HepG2 (cell line): ENCODE measurements around the gene TOR4A. TPM values are rescaled to one million over a fixed set of nuclear protein-coding genes. Genes with fewer than 3 reads are reported as not detected.
A peak's percentile ranks its signal among the peaks of the same experiment; 100 is the strongest.

ENCODE experiments used
- ATAC-seq: fragments of 200-7000 bp; cut with Tn5 transposase; 3 replicates; pipeline ENCODE4 v1.9.1; 2020; ENCODE audit warnings: mild to moderate bottlenecking, moderate library complexity
- BruUV-seq: library from RNA; stranded (reverse); fragments of 400-500 nt; replicated peaks from 2 replicates; lab custom pipeline; 2021; lab: Mats Ljungman, UMichigan
- CTCF ChIA-PET: fragments of 300-600 bp; formaldehyde crosslinking; extraction: SDS; loops from one replicate; lab custom pipeline; 2021; ENCODE audit warnings: low total read pairs, inconsistent platforms, low intra/inter-chr PET ratio; lab: Yijun Ruan, JAX
- POLR2A ChIA-PET: fragments of 350-600 bp; sonication (Branson Sonifier 250); formaldehyde crosslinking; loops from one replicate; lab custom pipeline; 2020; ENCODE audit warnings: antibody characterized with exemption, inconsistent platforms; lab: Yijun Ruan, JAX
- DNase-seq: peaks from one replicate; pipeline ENCODE4 v3.0.0-alpha.2; 2015; ENCODE audit warnings: low spot score
- FAIRE-seq: peaks from 3 replicates; lab custom pipeline; 2011; peaks lifted over from hg19 to GRCh38; lab: Jason Lieb, UNC
- H2AFZ ChIP-seq: one replicate; pipeline ENCODE4 v1.6.1; 2011; ENCODE audit warnings: low read length, inconsistent platforms
- H3K27ac ChIP-seq: fragments of 300-600 bp; 3 replicates; pipeline ENCODE4 v1.8.0; 2011; ENCODE audit warnings: mixed run types, mild to moderate bottlenecking, mixed read lengths, low read length, inconsistent platforms; ENCODE audit not compliant: insufficient read depth; ENCODE audit errors: extremely low read length
- H3K27me3 ChIP-seq, 2 experiments: fragments of 200-600 bp in 1 of 2; 2 replicates in 1 of 2; 3 replicates in 1 of 2; pipeline versions ENCODE4 v1.6.0 to v1.8.0; 2011; ENCODE audit warnings: low read length in 2 of 2, mild to moderate bottlenecking in 2 of 2, moderate library complexity in 2 of 2, inconsistent platforms in 1 of 2; ENCODE audit not compliant: insufficient read depth in 2 of 2, control insufficient read depth in 1 of 2
- H3K36me3 ChIP-seq, 2 experiments: fragments of 200-600 bp in 1 of 2; replicated peaks in 1 of 2; 2 replicates in 1 of 2; 3 replicates in 1 of 2; pipeline versions ENCODE4 v1.5.1 to v1.8.0; 2011; ENCODE audit warnings: low read length in 2 of 2, inconsistent platforms in 1 of 2; ENCODE audit not compliant: insufficient read depth in 2 of 2, control insufficient read depth in 1 of 2
- H3K4me1 ChIP-seq: 2 replicates; pipeline ENCODE4 v1.5.1; 2012; ENCODE audit warnings: low read length, inconsistent platforms; ENCODE audit not compliant: insufficient read depth
- H3K4me2 ChIP-seq: 2 replicates; pipeline ENCODE4 v1.6.0; 2011; ENCODE audit warnings: low read depth, low read length, inconsistent platforms
- H3K4me3 ChIP-seq, 3 experiments: fragments of 200-600 bp in 1 of 3; sonication (generic), shearing (Covaris generic) in 1 of 3; replicated peaks in 1 of 3; 2 replicates each; pipeline ENCODE4 v1.5.1; 2011 to 2016; ENCODE audit warnings: low read length in 3 of 3, inconsistent platforms in 2 of 3, low read depth in 2 of 3, mild to moderate bottlenecking in 2 of 3, control low read depth in 1 of 3, mixed read lengths in 1 of 3; ENCODE audit not compliant: insufficient read depth in 1 of 3
- H3K79me2 ChIP-seq: one replicate; pipeline ENCODE4 v1.6.1; 2011; ENCODE audit warnings: low read length, inconsistent platforms; ENCODE audit not compliant: insufficient read depth
- H3K9ac ChIP-seq: 2 replicates; pipeline ENCODE4 v1.6.0; 2011; ENCODE audit warnings: mild to moderate bottlenecking, low read depth, low read length, inconsistent platforms; ENCODE audit not compliant: insufficient read depth
- H3K9me3 ChIP-seq: 2 replicates; pipeline ENCODE4 v1.5.1; 2012; ENCODE audit warnings: mild to moderate bottlenecking, low read length
- H4K20me1 ChIP-seq: 2 replicates; pipeline ENCODE4 v1.6.0; 2011; ENCODE audit warnings: inconsistent platforms, mild to moderate bottlenecking, low read length, moderate library complexity; ENCODE audit not compliant: insufficient read depth
- HIVEP1 ChIP-seq: sonication (generic); formaldehyde crosslinking; IDR thresholded peaks from 2 replicates; pipeline ENCODE4 v1.4.0; 2020; ENCODE audit warnings: mild to moderate bottlenecking, missing genetic modification reagents
- KAT7 ChIP-seq: IDR thresholded peaks from 2 replicates; pipeline ENCODE4 v1.6.1; 2018; ENCODE audit warnings: borderline replicate concordance, missing compliant biosample characterization
- KLF16 ChIP-seq, 2 experiments: sonication (generic) in 1 of 2; formaldehyde crosslinking in 1 of 2; IDR thresholded peaks; 2 replicates each; pipeline versions ENCODE4 v1.6.1 to v1.8.0; 2016 to 2023; ENCODE audit warnings: missing genetic modification reagents in 2 of 2, missing compliant biosample characterization in 1 of 2
- MED8 ChIP-seq: sonication (generic); formaldehyde crosslinking; IDR thresholded peaks from 2 replicates; pipeline ENCODE4 v1.8.1; 2023; ENCODE audit warnings: mild to moderate bottlenecking, missing genetic modification reagents; ENCODE audit not compliant: insufficient replicate concordance
- PITX1 ChIP-seq: sonication (generic); formaldehyde crosslinking; IDR thresholded peaks from 2 replicates; pipeline ENCODE4 v1.5.1; 2020; ENCODE audit warnings: mild to moderate bottlenecking, missing genetic modification reagents
- POLR2AphosphoS2 ChIP-seq: IDR thresholded peaks from 2 replicates; pipeline ENCODE4 v1.6.1; 2011; ENCODE audit warnings: low read depth, low read length, improper control_type of control experiment
- REXO4 ChIP-seq: sonication (generic); formaldehyde crosslinking; IDR thresholded peaks from 2 replicates; pipeline ENCODE4 v1.8.0; 2022; ENCODE audit warnings: missing genetic modification reagents, mild to moderate bottlenecking, borderline replicate concordance
- RXRB ChIP-seq: IDR thresholded peaks from 2 replicates; pipeline ENCODE4 v1.6.1; 2016; ENCODE audit warnings: borderline replicate concordance, missing genetic modification reagents, missing compliant biosample characterization
- SIN3A ChIP-seq: IDR thresholded peaks from 2 replicates; pipeline ENCODE4 v1.6.1; 2011; ENCODE audit warnings: low read depth, mild to moderate bottlenecking, control low read depth, low read length, borderline replicate concordance
- THYN1 ChIP-seq: sonication (generic); formaldehyde crosslinking; IDR thresholded peaks from 2 replicates; pipeline ENCODE4 v1.8.1; 2023; ENCODE audit warnings: low read depth, mild to moderate bottlenecking, moderate library complexity, missing genetic modification reagents, borderline replicate concordance
- ZFP82 ChIP-seq: sonication (generic); formaldehyde crosslinking; IDR thresholded peaks from 2 replicates; pipeline ENCODE4 v1.5.1; 2020; ENCODE audit warnings: mild to moderate bottlenecking, missing genetic modification reagents, borderline replicate concordance
- ZNF296 ChIP-seq: sonication (generic); formaldehyde crosslinking; conservative IDR thresholded peaks from 2 replicates; pipeline ENCODE4 v1.5.0; 2020; ENCODE audit warnings: mild to moderate bottlenecking, missing genetic modification reagents
- ZNF781 ChIP-seq: sonication (generic); formaldehyde crosslinking; IDR thresholded peaks from 2 replicates; pipeline ENCODE4 v1.5.1; 2020; ENCODE audit warnings: borderline replicate concordance, mild to moderate bottlenecking, missing genetic modification reagents; ENCODE audit errors: not compliant biosample characterization
- WGBS: methylation state at CpG from one replicate; pipeline ENCODE4 v1.1.6; 2017; ENCODE audit warnings: low lambda C conversion rate; 5-methylcytosine and 5-hydroxymethylcytosine counted together
- in situ Hi-C: cut with HindIII; loops from 2 replicates; pipeline ENCODE4 v1.10.0; 2017; ENCODE audit warnings: low pct_unique_long_range_greater_than_20kb; ENCODE audit not compliant: extremely low pct_ligation_motif_present
- intact Hi-C: fragments of 100-400 bp; cut with micrococcal nuclease; formaldehyde crosslinking; loops from one replicate; pipeline ENCODE4 v1.10.0; 2022; ENCODE audit not compliant: unreplicated experiment
- polyA plus RNA-seq, 8 experiments: library from polyadenylated mRNA; depleted of rRNA in 3 of 8; stranded (reverse) in 7 of 8; unstranded in 1 of 8; fragments of >200 nt; fragmentation: Illumina TruSeq in 4 of 8; extraction: Trizol in 4 of 8; gene quantifications; 2 replicates each; pipeline versions ENCODE4 v1.2.1 to v1.2.3, GENCODE V29; 2011 to 2016; ENCODE audit warnings: low read depth in 4 of 8, missing spikeins in 1 of 8, mixed read lengths in 1 of 8; ENCODE audit not compliant: insufficient read depth in 1 of 8
- total RNA-seq, 5 experiments: library from RNA; depleted of rRNA; stranded (reverse); fragments of >200 nt; fragmentation: Illumina TruSeq; extraction: Trizol; gene quantifications; 2 replicates each; pipeline ENCODE4 v1.2.3, GENCODE V29; 2016; ENCODE audit warnings: low read depth in 1 of 5
- TF ChIP-seq, protein P1 (sequence below): sonication (generic); formaldehyde crosslinking; IDR thresholded peaks from 2 replicates; pipeline ENCODE4 v1.4.0; 2020; ENCODE audit warnings: missing genetic modification reagents, borderline replicate concordance

TOR4A gene
- total and polyA plus RNA-seq, 2 of the 13 experiments (the other 11 are each of a cell fraction or from before 2014, with no cell fraction given) = 11.1 to 14.2 TPM

DNA sequence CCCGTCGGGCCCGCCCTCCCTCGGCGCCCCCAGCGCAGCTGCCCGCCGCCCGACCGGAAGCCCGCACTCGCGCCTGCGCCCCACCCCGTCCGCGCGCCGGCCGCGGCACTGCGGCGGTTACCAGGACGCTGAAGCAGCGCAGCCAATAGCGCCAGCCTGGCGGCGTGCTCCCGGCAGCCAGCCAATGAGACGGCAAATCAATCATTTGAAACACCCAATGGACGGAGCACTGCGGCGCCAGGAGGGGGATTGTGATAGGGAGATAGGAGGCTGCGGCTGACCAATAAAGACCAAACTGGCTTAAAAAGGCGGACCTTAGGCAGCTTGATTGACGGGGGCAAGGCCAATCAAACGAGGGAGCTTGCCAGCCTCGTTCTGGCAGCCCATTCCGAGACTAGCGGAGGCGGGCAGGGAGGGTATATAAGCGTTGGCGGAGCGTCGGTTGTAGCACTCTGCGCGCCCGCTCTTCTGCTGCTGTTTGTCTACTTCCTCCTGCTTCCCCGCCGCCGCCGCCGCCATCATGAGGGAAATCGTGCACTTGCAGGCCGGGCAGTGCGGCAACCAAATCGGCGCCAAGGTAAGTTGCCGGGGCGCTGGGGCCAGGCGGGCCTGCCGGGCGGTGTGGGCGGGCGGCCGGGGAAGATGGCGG, 36.6 kb upstream of the TOR4A start, which contains the start of gene TUBB4B (continued):
- TF ChIP-seq KLF16 (CRISPR knock-in tag; IDR thresholded peaks at IDR 0.05) (peak in 1 of 2 experiments; percentile 68; a peak in 2 of 4 replicates), ZFP82 (CRISPR knock-in tag) (no peak)

DNA sequence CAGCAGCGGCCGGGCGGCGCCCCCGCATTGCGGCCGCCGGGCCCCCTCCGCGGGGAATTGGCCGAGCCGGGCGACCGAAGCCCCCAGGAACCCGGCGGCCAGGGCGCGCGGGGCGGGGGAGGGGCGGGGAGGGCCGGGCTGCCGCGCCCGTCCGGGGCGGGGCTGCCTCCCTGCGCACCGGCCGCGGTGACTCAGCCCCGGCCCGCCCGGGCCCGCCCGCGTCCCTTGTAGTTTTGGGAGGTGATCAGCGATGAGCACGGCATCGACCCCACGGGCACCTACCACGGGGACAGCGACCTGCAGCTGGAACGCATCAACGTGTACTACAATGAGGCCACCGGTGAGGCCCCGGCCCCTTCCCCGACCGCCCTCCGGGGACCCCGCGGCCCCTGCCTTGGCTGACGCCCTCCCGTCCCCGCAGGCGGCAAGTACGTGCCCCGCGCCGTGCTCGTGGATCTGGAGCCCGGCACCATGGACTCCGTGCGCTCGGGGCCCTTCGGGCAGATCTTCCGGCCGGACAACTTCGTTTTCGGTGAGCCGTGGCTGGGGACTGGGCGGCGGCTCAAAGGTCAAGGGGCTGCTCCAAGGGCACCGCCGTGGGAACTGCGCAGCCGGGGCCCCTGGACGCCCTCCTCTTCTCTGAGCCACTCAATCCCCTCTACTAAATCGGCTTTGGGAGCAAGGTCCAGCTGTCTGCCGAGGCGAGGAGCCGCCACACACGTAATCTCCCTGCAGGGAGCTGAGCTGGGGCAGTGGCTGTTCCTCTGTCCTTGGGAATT, 35.8 kb upstream of the TOR4A start:
- in situ Hi-C loops = no loop called here
- ATAC-seq (peak; percentile 14), DNase-seq (peak; percentile 54), FAIRE-seq (no peak)
- CTCF ChIA-PET = no interaction called here
- peak overlapping the region; percentile 91 for H3K27ac ChIP-seq
- H3K9me3 ChIP-seq = no peaks in the 10 kb centered on the region
- peaks cover 0 to under 1% of the 10 kb centered on the region in 2 experiments; a peak in 1 of 5 replicates for H3K27me3 ChIP-seq
- peak overlapping the region; percentile 89 to 94 (median 94) for H3K4me3 ChIP-seq
- peak overlapping the region; percentile 92 for H3K9ac ChIP-seq
- peaks cover 27% of the 10 kb centered on the region for H4K20me1 ChIP-seq
- H3K36me3 ChIP-seq = peaks cover 4 to 19% of the 10 kb centered on the region in 2 experiments; a peak in 4 of 5 replicates
- H2AFZ ChIP-seq = no peak overlapping the region
- peaks cover 64% of the 10 kb centered on the region for H3K4me1 ChIP-seq
- WGBS = no CpG with 5 or more reads among the region's 83 CpGs
- POLR2A ChIA-PET = interaction anchor here (0.9 to 7.7 kb wide), 36 partner anchors 12 to 339 kb away, joined by 3 to 317 read pairs (median 6); partner anchors contain the start of genes ENTPD8, MAN1B1, NELFB and RNF208
- H3K79me2 ChIP-seq = peaks cover 36% of the 10 kb centered on the region
- peak overlapping the region; percentile 99 for H3K4me2 ChIP-seq
- intact Hi-C loops = no loop called here
- no TSS peak for BruUV-seq
- TF ChIP-seq MED8 (CRISPR knock-in tag) = peak; percentile 23
- no peak for TF ChIP-seq THYN1 (CRISPR knock-in tag)
- peak; percentile 60 for TF ChIP-seq HIVEP1
- no peak for TF ChIP-seq REXO4 (CRISPR knock-in tag)
- peak; percentile 71 for TF ChIP-seq PITX1 (CRISPR knock-in tag)
- no peak; the same call in 1 of the 2 replicates for TF ChIP-seq SIN3A
- TF ChIP-seq KAT7 = peak; percentile 48; the same call in 1 of the 2 replicates
- TF ChIP-seq RXRB (CRISPR knock-in tag) = no peak
- TF ChIP-seq, protein P1, sequence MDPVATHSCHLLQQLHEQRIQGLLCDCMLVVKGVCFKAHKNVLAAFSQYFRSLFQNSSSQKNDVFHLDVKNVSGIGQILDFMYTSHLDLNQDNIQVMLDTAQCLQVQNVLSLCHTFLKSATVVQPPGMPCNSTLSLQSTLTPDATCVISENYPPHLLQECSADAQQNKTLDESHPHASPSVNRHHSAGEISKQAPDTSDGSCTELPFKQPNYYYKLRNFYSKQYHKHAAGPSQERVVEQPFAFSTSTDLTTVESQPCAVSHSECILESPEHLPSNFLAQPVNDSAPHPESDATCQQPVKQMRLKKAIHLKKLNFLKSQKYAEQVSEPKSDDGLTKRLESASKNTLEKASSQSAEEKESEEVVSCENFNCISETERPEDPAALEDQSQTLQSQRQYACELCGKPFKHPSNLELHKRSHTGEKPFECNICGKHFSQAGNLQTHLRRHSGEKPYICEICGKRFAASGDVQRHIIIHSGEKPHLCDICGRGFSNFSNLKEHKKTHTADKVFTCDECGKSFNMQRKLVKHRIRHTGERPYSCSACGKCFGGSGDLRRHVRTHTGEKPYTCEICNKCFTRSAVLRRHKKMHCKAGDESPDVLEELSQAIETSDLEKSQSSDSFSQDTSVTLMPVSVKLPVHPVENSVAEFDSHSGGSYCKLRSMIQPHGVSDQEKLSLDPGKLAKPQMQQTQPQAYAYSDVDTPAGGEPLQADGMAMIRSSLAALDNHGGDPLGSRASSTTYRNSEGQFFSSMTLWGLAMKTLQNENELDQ (CRISPR knock-in tag) = no peak
- TF ChIP-seq POLR2AphosphoS2 = no peak
- TF ChIP-seq ZNF296 (CRISPR knock-in tag) = no peak
- TF ChIP-seq ZNF781 = no peak
